HG02610 (cell line): Measurements from ENCODE around the gene HDDC2.

Experiments used
- ATAC-seq: cut with Tn5 transposase; IDR thresholded peaks from one replicate; pipeline ENCODE4 v1.9.1; 2021; ENCODE audit warnings: mild to moderate bottlenecking, moderate library complexity; ENCODE audit not compliant: unreplicated experiment

The HDDC2 gene

DNA sequence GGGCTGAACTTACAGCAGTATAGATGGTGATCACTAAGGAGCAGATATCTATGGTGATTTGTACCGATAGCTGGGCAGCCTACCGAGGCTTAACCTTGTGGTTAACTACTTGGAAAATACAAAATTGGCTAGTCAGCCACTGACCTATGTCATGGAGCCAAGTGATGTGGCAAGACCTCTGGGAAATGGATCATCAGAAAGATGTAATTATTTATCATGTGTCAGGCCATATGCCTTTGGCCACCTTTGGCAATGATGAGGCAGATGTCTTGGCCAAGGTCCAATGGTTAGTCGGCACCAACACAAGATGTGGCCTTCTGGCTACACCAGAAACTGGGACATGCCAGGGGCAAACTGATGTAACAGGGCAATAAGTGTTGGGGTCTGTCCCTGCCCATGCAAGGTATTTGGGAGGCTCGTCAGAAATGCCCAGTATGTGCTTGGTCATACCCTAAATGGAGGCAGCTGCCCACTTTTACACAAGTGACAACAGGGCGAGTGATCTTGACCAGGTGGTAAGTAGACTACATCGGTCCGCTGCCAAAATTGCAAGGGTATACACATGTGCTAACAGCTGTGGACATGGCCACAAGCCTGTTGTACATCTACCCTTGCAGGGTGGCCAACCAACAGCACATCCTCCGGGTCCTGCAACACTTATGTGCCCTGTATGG lies 30.1 kb downstream of the HDDC2 start:
- ATAC-seq: no peak

GRCh38 chr6:125270380-125270779 lies 31.4 kb downstream of the HDDC2 start:
- no peak for ATAC-seq

DNA sequence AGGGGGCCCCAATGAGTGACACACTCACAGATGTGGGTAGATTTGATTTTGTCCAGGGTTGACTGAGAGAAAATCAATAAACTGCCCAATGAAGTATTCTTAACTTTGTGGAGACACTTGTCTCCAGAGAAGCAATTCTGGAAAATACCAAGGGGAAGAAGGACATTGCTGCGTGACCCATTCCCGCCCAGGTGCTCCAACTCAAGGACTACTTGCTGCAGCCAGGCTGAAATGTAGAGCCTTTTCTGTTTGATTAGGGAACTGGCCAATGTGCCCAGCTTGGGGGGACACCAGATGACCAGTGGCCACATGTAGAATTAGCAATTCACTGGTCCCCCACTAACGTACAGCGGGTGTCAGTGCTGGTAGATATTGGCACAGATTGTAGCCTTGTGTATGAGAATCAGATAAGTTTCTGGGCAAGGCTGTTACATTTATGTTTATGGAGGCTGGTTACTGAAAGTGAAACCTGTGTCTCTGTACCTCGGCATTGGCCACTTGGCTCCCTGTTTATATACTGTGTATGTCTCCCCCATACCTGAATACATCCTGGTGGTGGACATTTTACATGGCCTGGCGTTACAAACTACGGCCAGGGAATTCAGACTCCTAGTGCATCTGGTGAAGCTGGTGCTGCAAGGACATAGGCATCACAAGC lies 32.3 kb downstream of the HDDC2 start:
- ATAC-seq: no peak

DNA sequence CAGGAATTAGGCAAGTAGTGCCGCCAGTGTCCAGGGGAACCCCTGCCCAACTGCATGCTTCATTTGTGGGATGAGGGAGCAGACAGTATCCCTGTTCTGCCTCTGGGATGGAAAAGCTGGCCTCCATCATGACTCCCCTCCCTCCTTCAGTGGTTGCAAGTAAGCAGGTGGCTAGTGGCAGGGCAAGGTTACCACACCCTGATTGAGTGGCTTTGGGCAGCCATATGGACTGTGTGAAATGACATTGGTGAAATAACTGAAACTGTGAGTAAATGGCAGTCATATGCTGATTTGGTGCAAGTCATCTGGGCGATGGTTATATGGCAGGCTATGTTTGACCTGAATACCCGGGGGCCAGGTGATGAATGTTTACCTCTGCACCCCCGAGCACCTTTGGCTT lies 33.0 kb downstream of the HDDC2 start:
- no peak for ATAC-seq

DNA sequence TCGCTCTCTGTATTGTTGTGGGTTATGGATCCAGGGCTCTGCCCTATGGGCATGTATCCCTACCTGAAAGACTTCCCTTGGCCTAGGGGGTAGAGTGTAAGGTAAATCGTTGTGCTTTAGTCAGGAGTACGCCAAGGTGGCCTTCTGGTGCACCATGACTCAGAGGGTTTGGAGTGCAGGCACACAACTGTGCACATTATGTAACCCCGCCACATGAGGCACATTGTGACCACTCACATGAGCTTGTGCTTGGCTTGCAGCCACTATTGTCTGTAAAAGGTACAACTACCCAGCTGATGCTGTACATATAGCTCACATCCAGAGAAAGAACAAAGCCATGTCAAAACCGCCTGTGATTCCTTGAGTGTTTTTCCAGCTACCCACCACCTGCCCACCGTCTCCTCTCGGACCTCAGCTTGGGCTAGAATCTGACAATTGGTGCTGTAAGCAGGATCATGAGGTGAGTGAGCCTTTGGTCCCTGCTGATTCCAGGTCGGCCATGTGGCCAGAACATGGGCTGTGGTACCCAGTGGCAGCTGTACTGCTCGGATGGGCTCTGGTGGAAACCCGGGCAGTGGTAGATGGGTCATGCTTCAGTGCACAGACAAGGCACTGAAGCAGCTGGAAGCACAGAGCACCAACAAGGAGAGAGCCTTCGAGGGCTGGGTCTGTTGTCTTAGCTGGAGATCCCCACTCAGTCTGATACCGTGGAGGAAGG lies 33.8 kb downstream of the HDDC2 start:
- no peak for ATAC-seq

GRCh38 chr6:125264476-125264875 lies 37.3 kb downstream of the HDDC2 start:
- no peak for ATAC-seq

DNA sequence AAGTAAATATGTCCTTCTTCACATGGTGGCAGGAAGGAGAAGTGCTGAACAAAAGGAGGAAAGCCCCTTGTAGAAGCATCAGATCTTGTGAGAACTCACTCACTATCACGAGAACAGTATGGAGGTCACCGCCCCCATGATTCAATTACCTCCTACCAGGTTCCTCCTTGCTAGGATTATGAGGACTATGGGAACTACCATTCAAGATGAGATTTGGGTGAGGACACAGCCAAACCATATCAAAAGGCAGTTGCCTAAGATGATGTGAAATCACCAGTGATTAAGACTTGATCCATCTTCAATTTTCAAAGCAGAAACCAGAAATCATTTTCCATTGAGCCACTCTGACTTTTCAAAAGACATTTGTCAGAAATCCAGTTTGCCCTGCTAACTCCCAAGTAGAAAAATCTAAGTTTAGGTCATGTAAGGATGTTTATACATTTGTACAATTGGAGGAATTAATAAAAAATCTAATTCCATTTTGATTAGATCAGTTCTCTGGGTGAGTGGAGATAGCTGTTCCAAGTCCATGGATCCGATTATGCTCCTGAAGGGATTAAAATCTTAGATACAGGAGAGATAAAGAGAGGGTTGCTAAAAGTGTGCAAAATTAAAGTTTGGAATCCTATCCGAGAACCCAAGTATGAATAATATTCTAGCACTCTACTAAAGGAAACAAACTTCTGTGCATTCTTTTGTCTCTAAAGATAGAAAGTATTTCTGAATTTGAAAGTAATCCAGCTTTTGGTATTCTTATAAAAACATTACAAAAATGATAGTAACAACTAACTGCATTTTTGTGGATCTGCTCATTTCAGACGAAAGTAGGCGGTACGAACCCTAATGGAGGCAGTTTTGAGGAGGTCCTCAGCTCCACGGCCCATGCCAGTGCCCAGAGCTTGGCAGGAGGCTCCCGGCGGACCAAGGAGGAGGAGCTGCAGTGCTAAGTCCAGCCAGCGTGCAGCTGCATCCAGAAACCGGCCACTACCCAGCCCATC lies 39.5 kb downstream of the HDDC2 start:
- ATAC-seq: no peak

- no peak for ATAC-seq
These were observed 42.4 kb downstream of the HDDC2 start for GRCh38 chr6:125259354-125259736.

DNA sequence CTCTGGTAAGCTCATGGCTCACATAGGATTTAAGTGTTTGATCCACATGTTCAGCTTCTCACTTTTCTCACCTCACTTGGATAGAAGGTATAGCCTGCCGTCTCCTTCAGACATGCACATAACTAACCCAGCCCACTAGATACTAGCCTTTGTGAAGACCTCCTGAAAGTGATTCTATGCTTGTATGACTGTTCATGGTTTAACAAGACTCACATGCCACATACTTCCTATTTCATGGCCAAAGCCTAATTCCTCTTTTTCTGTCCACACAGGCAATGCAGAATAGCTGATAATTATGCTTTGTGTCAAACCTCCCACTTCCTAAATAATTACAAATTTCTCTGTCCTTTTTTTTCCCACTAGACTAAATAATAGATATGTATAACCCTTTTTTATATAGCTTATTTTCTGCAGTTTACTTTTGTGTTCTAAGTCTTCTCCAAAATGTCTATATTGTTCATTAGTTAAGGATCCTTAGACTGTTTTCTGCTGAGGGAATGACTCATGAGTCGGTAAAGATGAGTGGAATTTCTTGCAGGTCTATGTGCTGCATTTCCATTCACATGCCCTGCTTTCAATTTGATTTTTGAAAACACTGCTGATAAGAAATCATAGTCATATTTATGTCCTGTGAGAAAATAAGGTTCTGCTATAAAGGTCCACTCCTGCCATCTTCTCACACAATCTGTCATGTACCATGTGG lies 43.0 kb downstream of the HDDC2 start:
- ATAC-seq: peak; percentile 66

- ATAC-seq: no peak
These were observed 44.4 kb downstream of the HDDC2 start for GRCh38 chr6:125257351-125257750.

GRCh38 chr6:125255201-125255600 lies 46.6 kb downstream of the HDDC2 start:
- ATAC-seq: no peak

DNA sequence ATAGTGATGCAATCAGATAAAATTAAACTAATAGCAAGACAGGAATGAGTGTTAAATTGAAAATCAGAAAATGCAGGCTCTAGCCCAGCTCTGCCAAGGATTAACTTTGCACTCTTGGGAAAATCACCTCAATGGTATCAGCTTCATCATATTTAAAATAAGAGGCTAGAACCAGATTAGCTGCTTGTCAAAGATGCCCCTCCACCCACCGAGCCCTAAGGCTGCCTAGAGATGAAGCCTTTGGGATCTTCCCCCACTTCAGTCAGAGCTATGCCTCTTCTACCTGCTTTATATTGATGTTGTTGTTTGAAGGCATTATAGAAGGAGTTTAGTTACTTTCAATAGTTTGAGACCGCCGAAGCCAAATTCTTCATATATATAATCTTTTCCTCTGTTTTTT lies 47.4 kb downstream of the HDDC2 start:
- ATAC-seq: no peak

DNA sequence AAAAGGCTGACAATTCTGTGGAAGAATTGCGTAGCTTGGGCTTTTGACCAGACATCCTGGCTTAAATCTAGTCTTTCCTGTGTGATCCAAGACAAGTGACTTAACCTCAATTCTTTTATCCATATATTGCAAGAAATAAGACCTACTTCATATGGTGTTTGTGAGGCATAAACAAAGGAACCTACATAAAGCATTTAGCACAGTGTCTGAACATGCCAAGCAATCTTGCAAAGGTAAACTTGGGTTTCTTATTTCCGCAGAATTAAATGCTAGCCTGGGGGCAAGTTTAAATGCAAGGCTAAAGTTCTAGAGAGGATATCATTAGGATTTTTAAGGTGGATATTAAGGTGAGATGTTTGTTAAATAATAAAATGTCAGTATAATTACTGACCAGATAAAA lies 47.9 kb downstream of the HDDC2 start:
- ATAC-seq: no peak

DNA sequence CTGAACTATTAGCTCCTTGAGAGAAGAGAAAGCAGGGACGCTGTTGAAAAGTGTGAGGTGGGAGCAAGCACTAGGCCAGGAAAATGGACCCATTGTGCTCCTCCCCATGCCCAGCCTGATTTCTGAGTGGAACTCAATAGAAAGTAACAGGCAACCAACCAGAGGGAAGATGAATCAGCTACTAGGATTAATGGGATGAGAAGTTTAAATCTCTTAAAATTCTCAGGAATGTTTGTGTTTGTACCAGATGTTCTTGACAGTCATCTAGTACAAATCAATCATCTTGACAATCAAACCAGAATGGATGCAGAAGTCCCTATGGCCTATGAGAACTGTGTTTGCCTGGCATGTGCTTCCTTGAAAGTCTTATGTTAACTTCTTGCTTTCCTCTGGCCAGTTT lies 48.9 kb downstream of the HDDC2 start:
- no peak for ATAC-seq

DNA sequence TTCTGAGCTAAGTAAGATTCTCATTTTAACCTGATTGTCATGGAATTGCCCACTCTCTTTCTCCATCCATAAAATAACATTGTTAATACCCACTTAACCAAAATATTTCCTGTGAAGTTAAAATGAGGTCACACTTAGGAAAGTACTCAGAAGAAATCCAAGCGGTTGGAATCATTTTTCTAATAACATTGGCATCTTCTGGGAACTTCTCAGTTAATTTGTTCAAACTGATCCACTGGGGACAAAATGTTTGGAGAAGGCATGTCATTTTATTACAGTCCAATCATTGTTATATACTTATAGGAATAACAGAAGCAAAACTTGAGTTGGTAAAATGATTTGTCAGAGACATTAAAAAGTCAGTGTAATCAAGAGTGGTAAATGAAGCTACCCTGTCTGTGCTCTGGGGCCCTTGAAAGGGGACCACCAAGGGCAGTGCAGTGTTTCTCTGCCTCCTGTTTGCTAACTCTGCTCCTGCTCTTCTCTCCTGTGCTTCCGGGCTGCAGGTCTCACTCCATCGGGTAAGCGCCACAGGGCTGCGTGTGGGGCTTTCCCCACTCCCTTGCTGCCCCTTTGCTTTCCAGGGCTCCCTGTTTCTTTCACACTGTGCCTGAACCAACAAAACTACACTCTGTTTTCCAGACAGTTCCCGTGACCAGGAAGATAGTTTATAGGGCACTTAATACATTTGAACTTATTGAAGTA lies 50.1 kb downstream of the HDDC2 start:
- no peak for ATAC-seq

DNA sequence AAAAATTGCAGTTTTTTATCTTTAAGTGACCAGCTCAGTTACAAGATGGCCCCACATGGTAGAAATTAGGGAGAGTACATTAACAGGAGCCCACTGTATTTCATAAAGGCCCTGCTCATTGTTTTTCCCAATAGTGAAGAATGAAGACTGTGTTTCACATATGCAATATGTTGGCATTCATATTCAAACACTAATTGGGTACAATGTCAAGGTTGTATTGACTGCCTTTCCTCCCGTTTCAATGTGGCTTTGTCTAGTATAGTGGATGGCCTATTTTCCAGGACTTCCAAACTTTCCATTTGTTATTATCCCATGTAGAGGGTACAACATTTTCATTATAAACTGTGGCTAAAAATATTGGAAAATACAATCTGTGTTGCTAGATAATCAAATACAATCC lies 51.3 kb downstream of the HDDC2 start:
- ATAC-seq: no peak

- ATAC-seq: no peak
These were observed 53.6 kb downstream of the HDDC2 start for GRCh38 chr6:125248136-125248535.

DNA sequence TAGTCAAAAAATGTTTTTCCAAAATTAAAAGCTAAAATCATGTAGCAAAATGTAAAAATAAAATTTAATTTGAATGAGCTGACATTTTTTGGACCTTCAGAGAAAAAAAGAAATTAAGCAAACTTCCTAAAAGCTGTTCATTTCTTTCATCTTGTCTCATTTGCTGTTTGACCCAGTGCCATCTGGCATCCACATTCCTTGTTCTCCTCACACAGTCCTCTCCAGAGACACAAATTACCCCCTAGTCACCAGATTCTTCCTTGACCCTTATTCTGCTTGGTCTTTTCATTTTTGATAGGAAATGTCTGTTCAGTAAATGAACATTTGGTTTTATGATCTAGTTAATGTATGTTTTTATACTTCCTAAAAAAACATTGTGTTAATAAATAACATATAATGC lies 55.2 kb downstream of the HDDC2 start:
- ATAC-seq: no peak

GRCh38 chr6:125245523-125246264 lies 56.1 kb downstream of the HDDC2 start:
- ATAC-seq: no peak
